ENCODE results near the gene PDPK1.
"Not testable (repeated sequence)": the region's sequence is repeated elsewhere in the genome, so short reads cannot be mapped to it uniquely, and the experiment has no call there.

The PDPK1 gene

DNA sequence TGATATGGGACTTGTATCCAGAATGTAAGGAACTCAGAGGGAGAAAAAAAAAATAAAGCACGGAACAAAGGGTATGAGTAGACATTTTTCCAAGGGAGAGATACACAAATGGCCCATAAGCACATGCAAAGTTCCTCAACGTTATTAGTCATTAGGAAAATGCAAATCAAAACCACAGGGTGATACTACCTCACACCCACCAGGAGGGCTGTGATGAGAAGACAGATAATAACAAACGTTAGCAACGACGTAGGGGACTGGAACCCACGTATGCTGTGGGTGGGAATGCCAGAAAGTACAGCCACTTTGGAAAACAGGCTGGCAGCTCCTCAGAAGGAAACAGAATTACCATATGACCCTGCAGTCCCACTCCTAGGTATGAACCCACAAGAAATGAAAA is 34.9 kb downstream of the PDPK1 start:
- not testable (repeated sequence) for H3K79me2 ChIP-seq (ENCODE audit: control insufficient read depth, insufficient read depth, low read length); H2AK5ac ChIP-seq (ENCODE audit: low read length); H3K36me3 ChIP-seq (ENCODE audit: control insufficient read depth, insufficient read depth, low read length); H3K23ac ChIP-seq (ENCODE audit: low read length); H3K27ac ChIP-seq (ENCODE audit: low read depth, low read length); H3K79me1 ChIP-seq (ENCODE audit: low read length); H3K9ac ChIP-seq (ENCODE audit: low read length); H3K4ac ChIP-seq (ENCODE audit: low read depth, low read length); H2BK120ac ChIP-seq (ENCODE audit: low read depth, low read length); H3K4me1 ChIP-seq (ENCODE audit: control insufficient read depth, low read depth, low read length); H4K8ac ChIP-seq (ENCODE audit: low read depth, low read length); DNase-seq; H3K56ac ChIP-seq (ENCODE audit: low read length); H4K5ac ChIP-seq (ENCODE audit: low read length); H2BK15ac ChIP-seq (replicated peaks; ENCODE audit: low read depth); H3K4me2 ChIP-seq (ENCODE audit: low read length); H2BK5ac ChIP-seq (ENCODE audit: low read length); H3K18ac ChIP-seq (ENCODE audit: low read length); H3K27me3 ChIP-seq (ENCODE audit: insufficient read depth, low read length, poor library complexity); H3K4me3 ChIP-seq (ENCODE audit: low read length)
- WGBS (ENCODE audit: extremely low coverage, insufficient coverage, low lambda C conversion rate) = no CpG with 5 or more reads among the region's 6 CpGs

DNA sequence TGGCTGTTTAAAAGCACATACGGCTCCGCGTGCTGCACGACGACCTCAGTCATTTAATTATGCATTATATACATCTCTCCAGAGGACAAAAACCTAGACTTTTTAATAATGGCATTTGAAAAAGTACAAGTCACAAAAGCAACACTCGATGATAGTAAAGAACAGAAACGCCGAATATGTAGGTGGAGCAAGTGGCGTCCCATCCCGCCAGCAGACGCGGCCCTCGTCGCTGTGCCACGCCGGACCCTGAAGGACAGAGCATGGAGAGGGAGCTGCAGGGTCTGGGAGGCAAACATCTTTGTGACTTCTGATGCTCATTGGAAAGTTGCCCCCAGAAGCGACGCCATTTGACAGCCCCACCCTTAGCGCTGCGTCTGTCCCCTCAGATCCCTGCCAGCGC is 38.0 kb downstream of the PDPK1 start:
- H3K4me1 ChIP-seq (ENCODE audit: control insufficient read depth, low read depth, low read length); H3K23ac ChIP-seq (ENCODE audit: low read length): not testable (repeated sequence)

DNA sequence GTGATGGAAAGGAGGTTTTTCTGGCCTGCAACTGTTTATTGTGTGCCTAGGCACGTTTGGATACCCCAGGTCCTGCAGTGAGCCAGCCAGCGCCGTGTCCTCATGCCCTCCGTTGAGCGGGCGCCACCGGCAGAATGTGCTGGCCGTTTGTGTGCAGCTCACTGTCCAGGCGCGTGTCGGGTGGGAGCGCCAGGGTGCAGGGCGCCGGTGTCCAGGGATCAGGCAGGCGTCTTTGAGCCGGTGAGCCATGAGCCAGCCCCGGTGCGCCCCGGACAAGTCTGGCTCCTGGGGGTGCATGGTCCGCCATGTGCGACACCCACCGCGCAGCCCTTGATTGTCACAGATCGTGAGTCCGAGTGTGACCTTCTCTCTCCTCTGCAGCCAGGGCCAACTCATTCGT is 39.2 kb downstream of the PDPK1 start:
- no CpG with 5 or more reads among the region's 26 CpGs for WGBS (ENCODE audit: extremely low coverage, insufficient coverage, low lambda C conversion rate)
- not testable (repeated sequence) for H4K5ac ChIP-seq (ENCODE audit: low read length)

More for the DNA sequence above, 38.0 kb downstream of the PDPK1 start:
- DNase-seq; H3K79me2 ChIP-seq (ENCODE audit: control insufficient read depth, insufficient read depth, low read length); H3K27me3 ChIP-seq (ENCODE audit: insufficient read depth, low read length, poor library complexity); H3K4ac ChIP-seq (ENCODE audit: low read depth, low read length); H2BK5ac ChIP-seq (ENCODE audit: low read length); H3K4me3 ChIP-seq (ENCODE audit: low read length); H3K4me2 ChIP-seq (ENCODE audit: low read length); H3K36me3 ChIP-seq (ENCODE audit: control insufficient read depth, insufficient read depth, low read length); H3K27ac ChIP-seq (ENCODE audit: low read depth, low read length); H3K79me1 ChIP-seq (ENCODE audit: low read length); H2BK120ac ChIP-seq (ENCODE audit: low read depth, low read length); H2AK5ac ChIP-seq (ENCODE audit: low read length); H2BK15ac ChIP-seq (replicated peaks; ENCODE audit: low read depth); H3K18ac ChIP-seq (ENCODE audit: low read length); H4K8ac ChIP-seq (ENCODE audit: low read depth, low read length); H4K5ac ChIP-seq (ENCODE audit: low read length); H3K9ac ChIP-seq (ENCODE audit: low read length); H3K56ac ChIP-seq (ENCODE audit: low read length): not testable (repeated sequence)
- no CpG with 5 or more reads among the region's 21 CpGs for WGBS (ENCODE audit: extremely low coverage, insufficient coverage, low lambda C conversion rate)

DNA sequence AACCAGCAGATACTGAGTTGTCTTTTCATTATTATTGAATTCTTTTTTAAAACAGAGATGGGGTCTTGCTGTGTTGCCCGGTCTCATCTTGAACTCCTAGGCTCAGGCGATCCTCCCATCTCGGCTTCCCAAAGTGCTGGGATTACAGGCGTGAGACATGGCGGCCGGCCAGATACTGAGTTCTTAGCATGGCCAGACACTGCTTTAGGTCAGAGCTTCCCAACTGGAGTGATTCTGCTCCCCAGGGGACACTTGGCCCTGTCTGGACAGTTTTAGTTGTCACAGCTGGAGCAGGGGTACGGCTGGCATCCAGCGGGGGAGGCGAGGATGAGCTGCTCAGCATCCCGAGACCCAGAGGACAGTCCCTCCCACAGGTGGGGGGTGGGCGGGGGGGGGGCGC is 41.1 kb downstream of the PDPK1 start:
- H3K4me2 ChIP-seq (ENCODE audit: low read length); H3K18ac ChIP-seq (ENCODE audit: low read length); H2AK5ac ChIP-seq (ENCODE audit: low read length); H3K4ac ChIP-seq (ENCODE audit: low read depth, low read length); H3K79me1 ChIP-seq (ENCODE audit: low read length); H2BK120ac ChIP-seq (ENCODE audit: low read depth, low read length); H3K56ac ChIP-seq (ENCODE audit: low read length); H2BK15ac ChIP-seq (replicated peaks; ENCODE audit: low read depth); H3K23ac ChIP-seq (ENCODE audit: low read length); DNase-seq; H3K79me2 ChIP-seq (ENCODE audit: control insufficient read depth, insufficient read depth, low read length); H2BK5ac ChIP-seq (ENCODE audit: low read length); H4K8ac ChIP-seq (ENCODE audit: low read depth, low read length); H3K36me3 ChIP-seq (ENCODE audit: control insufficient read depth, insufficient read depth, low read length); H4K5ac ChIP-seq (ENCODE audit: low read length); H3K27me3 ChIP-seq (ENCODE audit: insufficient read depth, low read length, poor library complexity); H3K4me1 ChIP-seq (ENCODE audit: control insufficient read depth, low read depth, low read length); H3K9ac ChIP-seq (ENCODE audit: low read length); H3K4me3 ChIP-seq (ENCODE audit: low read length); H3K27ac ChIP-seq (ENCODE audit: low read depth, low read length): not testable (repeated sequence)
- no CpG with 5 or more reads among the region's 12 CpGs for WGBS (ENCODE audit: extremely low coverage, insufficient coverage, low lambda C conversion rate)

More for the DNA sequence above, 39.2 kb downstream of the PDPK1 start:
- not testable (repeated sequence) for H3K4me2 ChIP-seq (ENCODE audit: low read length); H2BK15ac ChIP-seq (replicated peaks; ENCODE audit: low read depth); H3K36me3 ChIP-seq (ENCODE audit: control insufficient read depth, insufficient read depth, low read length); H4K8ac ChIP-seq (ENCODE audit: low read depth, low read length); H2BK120ac ChIP-seq (ENCODE audit: low read depth, low read length); H3K4ac ChIP-seq (ENCODE audit: low read depth, low read length); H3K56ac ChIP-seq (ENCODE audit: low read length); H3K4me1 ChIP-seq (ENCODE audit: control insufficient read depth, low read depth, low read length); H3K79me1 ChIP-seq (ENCODE audit: low read length); DNase-seq; H2BK5ac ChIP-seq (ENCODE audit: low read length); H3K18ac ChIP-seq (ENCODE audit: low read length); H3K27ac ChIP-seq (ENCODE audit: low read depth, low read length); H2AK5ac ChIP-seq (ENCODE audit: low read length); H3K79me2 ChIP-seq (ENCODE audit: control insufficient read depth, insufficient read depth, low read length); H3K9ac ChIP-seq (ENCODE audit: low read length); H3K4me3 ChIP-seq (ENCODE audit: low read length); H3K23ac ChIP-seq (ENCODE audit: low read length); H3K27me3 ChIP-seq (ENCODE audit: insufficient read depth, low read length, poor library complexity)

DNA sequence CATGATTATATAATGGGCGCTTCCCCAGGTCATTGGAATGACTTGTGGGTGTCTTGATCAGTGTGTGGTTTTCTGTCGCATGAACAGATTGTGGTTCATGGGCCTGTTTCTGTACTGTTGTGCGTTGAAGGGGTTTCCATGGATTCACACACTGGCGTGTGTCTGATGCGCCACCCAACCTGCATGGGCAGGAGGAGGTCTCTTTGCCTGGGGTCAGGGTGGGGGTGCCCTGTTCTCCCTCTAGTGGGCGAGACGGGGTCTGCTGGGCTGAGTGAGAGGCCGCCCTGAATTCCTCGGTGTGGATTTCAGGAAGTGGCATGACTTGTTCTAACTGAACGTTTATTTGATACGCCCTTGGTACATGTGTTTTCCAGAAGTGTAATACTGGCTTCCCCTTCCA is 42.3 kb downstream of the PDPK1 start:
- H3K4me1 ChIP-seq (ENCODE audit: control insufficient read depth, low read depth, low read length); H2BK15ac ChIP-seq (replicated peaks; ENCODE audit: low read depth); H2BK5ac ChIP-seq (ENCODE audit: low read length); H3K79me1 ChIP-seq (ENCODE audit: low read length); H3K27me3 ChIP-seq (ENCODE audit: insufficient read depth, low read length, poor library complexity); H3K4ac ChIP-seq (ENCODE audit: low read depth, low read length); H4K8ac ChIP-seq (ENCODE audit: low read depth, low read length); H4K5ac ChIP-seq (ENCODE audit: low read length); H3K4me3 ChIP-seq (ENCODE audit: low read length); H3K27ac ChIP-seq (ENCODE audit: low read depth, low read length); H3K23ac ChIP-seq (ENCODE audit: low read length); H2AK5ac ChIP-seq (ENCODE audit: low read length); H3K4me2 ChIP-seq (ENCODE audit: low read length); H3K9ac ChIP-seq (ENCODE audit: low read length); H3K36me3 ChIP-seq (ENCODE audit: control insufficient read depth, insufficient read depth, low read length); H2BK120ac ChIP-seq (ENCODE audit: low read depth, low read length); H3K18ac ChIP-seq (ENCODE audit: low read length); H3K56ac ChIP-seq (ENCODE audit: low read length); H3K79me2 ChIP-seq (ENCODE audit: control insufficient read depth, insufficient read depth, low read length): not testable (repeated sequence)
- WGBS (ENCODE audit: extremely low coverage, insufficient coverage, low lambda C conversion rate) = no CpG with 5 or more reads among the region's 11 CpGs
- DNase-seq = peak; percentile 31

DNA sequence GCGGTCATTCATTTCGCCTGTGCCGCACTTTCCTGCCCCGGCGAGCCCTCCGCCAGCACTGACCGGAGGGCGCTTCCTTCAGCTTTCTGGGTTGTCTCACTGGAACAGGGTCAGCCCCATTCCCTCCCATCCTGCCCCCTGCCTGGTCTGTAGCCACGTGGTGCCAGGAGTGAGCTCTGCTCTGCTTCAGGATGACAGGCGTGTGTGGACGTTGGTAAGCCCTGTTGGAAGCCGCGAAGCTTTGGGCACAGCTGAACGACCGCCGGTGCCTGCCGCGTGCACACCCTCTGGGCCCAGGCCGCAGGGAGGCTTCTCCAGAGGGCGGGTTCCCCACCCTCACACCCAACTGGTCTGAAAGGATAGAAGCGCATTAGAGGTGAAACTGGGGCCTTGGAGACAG is 43.0 kb downstream of the PDPK1 start:
- not testable (repeated sequence) for H2AK5ac ChIP-seq (ENCODE audit: low read length); H4K5ac ChIP-seq (ENCODE audit: low read length); H4K8ac ChIP-seq (ENCODE audit: low read depth, low read length); H3K27me3 ChIP-seq (ENCODE audit: insufficient read depth, low read length, poor library complexity); DNase-seq; H3K56ac ChIP-seq (ENCODE audit: low read length); H3K23ac ChIP-seq (ENCODE audit: low read length); H3K4me1 ChIP-seq (ENCODE audit: control insufficient read depth, low read depth, low read length); H3K79me2 ChIP-seq (ENCODE audit: control insufficient read depth, insufficient read depth, low read length); H3K18ac ChIP-seq (ENCODE audit: low read length); H3K4ac ChIP-seq (ENCODE audit: low read depth, low read length); H3K4me2 ChIP-seq (ENCODE audit: low read length); H2BK5ac ChIP-seq (ENCODE audit: low read length); H3K4me3 ChIP-seq (ENCODE audit: low read length); H3K36me3 ChIP-seq (ENCODE audit: control insufficient read depth, insufficient read depth, low read length); H3K27ac ChIP-seq (ENCODE audit: low read depth, low read length); H3K79me1 ChIP-seq (ENCODE audit: low read length); H2BK120ac ChIP-seq (ENCODE audit: low read depth, low read length); H3K9ac ChIP-seq (ENCODE audit: low read length); H2BK15ac ChIP-seq (replicated peaks; ENCODE audit: low read depth)
- WGBS (ENCODE audit: extremely low coverage, insufficient coverage, low lambda C conversion rate) = no CpG with 5 or more reads among the region's 21 CpGs
